Suprapubic skin (tissue), 4 donors: ENCODE results near the gene PLEKHG4B. TPM values are rescaled to one million over a fixed set of nuclear protein-coding genes. Genes with fewer than 3 reads are reported as not detected.
"Not testable (repeated sequence)": the region's sequence is repeated elsewhere in the genome, so short reads cannot be mapped to it uniquely, and the experiment has no call there.

Experiments
- DNase-seq, 2 donors: peaks; one replicate each; pipeline ENCODE4 v3.0.0-alpha.2; 2019; ENCODE audit warnings: low spot score in 2 of 2
- H3K27ac ChIP-seq: fragments of 200-600 bp; sonication (generic); one replicate; pipeline ENCODE4 v1.5.1; 2019
- H3K27me3 ChIP-seq: fragments of 200-600 bp; sonication (generic); one replicate; pipeline ENCODE4 v1.5.1; 2019
- H3K36me3 ChIP-seq: fragments of 200-600 bp; sonication (generic); one replicate; pipeline ENCODE4 v1.5.1; 2019
- H3K4me1 ChIP-seq: fragments of 200-600 bp; sonication (generic); one replicate; pipeline ENCODE4 v1.5.1; 2019
- H3K4me3 ChIP-seq: fragments of 200-600 bp; sonication (generic); one replicate; pipeline ENCODE4 v1.5.1; 2019; ENCODE audit warnings: mild to moderate bottlenecking
- H3K9me3 ChIP-seq: fragments of 200-600 bp; sonication (generic); one replicate; pipeline ENCODE4 v1.5.1; 2019
- EP300 ChIP-seq: sonication (generic); formaldehyde crosslinking; IDR thresholded peaks from one replicate; pipeline ENCODE4 v1.6.1; 2017; ENCODE audit warnings: antibody characterized with exemption
- POLR2A ChIP-seq, 2 donors: fragments of 450-650 bp; IDR thresholded peaks; one replicate each; pipeline ENCODE4 v1.6.1; 2017; ENCODE audit warnings: antibody characterized with exemption in 2 of 2, mild to moderate bottlenecking in 2 of 2, moderate library complexity in 2 of 2
- POLR2AphosphoS5 ChIP-seq, 3 donors: sonication (generic); formaldehyde crosslinking; IDR thresholded peaks; one replicate each; pipeline ENCODE4 v1.6.1; 2017; ENCODE audit warnings: antibody characterized with exemption in 3 of 3
- WGBS: methylation state at CpG from one replicate; pipeline ENCODE4 v1.1.5; 2018; 5-methylcytosine and 5-hydroxymethylcytosine counted together
- total RNA-seq, 4 donors: library from RNA; depleted of rRNA; stranded (reverse); fragments of >200 nt; gene quantifications; one replicate each; pipeline ENCODE4 v1.1.0, GENCODE V29; 2016
- TF ChIP-seq, protein P1 (sequence below), 2 donors: fragments of 200-600 bp in 1 of 2; fragments of 450-650 bp in 1 of 2; sonication (generic) in 1 of 2; IDR thresholded peaks; one replicate each; pipeline ENCODE4 v1.5.1; 2016 to 2019; ENCODE audit warnings: antibody characterized with exemption in 2 of 2, mild to moderate bottlenecking in 1 of 2, moderate library complexity in 1 of 2

Gene PLEKHG4B
- total RNA-seq, 4 donors from 2014 or later: 0.45 to 2.4 (median 1.2) TPM

DNA sequence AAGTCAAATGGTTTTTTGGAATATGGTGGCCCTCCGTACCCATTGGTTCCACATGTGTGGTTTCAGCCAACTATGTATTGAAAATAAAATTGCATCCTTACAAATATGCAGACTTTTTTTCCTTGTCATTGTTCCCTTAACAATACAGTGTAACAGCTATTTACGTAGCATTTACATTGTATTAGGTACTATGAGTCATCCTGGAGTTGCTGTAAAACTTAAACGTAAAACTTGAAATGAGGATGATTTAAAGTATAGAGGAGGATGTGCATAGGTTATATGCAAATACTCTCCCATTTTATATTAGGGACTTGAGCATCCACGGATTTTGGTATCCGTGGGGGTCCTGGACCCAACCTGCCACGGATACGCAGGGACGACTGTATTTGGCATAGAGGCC, 142.5 kb downstream of the PLEKHG4B start:
- no peaks in the 10 kb centered on the region for H3K9me3 ChIP-seq
- H3K27me3 ChIP-seq: no peaks in the 10 kb centered on the region
- H3K4me1 ChIP-seq: no peaks in the 10 kb centered on the region
- H3K4me3 ChIP-seq: no peak overlapping the region
- H3K27ac ChIP-seq: no peak overlapping the region
- TF ChIP-seq POLR2A (IDR thresholded peaks at IDR 0.05): no peak
- TF ChIP-seq, protein P1, sequence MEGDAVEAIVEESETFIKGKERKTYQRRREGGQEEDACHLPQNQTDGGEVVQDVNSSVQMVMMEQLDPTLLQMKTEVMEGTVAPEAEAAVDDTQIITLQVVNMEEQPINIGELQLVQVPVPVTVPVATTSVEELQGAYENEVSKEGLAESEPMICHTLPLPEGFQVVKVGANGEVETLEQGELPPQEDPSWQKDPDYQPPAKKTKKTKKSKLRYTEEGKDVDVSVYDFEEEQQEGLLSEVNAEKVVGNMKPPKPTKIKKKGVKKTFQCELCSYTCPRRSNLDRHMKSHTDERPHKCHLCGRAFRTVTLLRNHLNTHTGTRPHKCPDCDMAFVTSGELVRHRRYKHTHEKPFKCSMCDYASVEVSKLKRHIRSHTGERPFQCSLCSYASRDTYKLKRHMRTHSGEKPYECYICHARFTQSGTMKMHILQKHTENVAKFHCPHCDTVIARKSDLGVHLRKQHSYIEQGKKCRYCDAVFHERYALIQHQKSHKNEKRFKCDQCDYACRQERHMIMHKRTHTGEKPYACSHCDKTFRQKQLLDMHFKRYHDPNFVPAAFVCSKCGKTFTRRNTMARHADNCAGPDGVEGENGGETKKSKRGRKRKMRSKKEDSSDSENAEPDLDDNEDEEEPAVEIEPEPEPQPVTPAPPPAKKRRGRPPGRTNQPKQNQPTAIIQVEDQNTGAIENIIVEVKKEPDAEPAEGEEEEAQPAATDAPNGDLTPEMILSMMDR (IDR thresholded peaks at IDR 0.05): no peak
- TF ChIP-seq EP300: no peak
- TF ChIP-seq POLR2AphosphoS5 (IDR thresholded peaks at IDR 0.05): no peak
- H3K36me3 ChIP-seq: peaks cover 93% of the 10 kb centered on the region
- 93% methylated on average over 8 of the region's 8 CpGs for WGBS
- DNase-seq: no peak

DNA sequence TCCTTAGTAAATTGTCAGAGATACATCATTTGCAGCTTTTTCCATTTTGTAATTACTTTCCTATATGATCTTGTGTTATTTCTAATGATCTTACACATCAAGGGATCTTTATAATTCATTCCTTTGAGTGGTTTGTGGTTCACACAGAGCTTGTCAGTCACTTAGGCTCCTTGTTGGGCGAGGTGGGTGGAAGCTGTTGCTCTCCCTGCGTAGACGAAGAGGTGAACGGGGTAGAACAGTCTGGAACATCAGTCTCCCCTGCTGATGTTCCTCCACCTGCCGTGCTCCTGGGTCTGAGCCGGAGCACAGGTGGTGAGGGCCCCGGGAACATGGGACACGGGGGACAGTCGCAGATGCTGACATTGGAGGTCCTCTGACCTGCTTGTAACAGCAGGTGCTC, 143.6 kb downstream of the PLEKHG4B start:
- peaks cover 93% of the 10 kb centered on the region for H3K36me3 ChIP-seq
- 95% methylated on average over 6 of the region's 9 CpGs for WGBS
- H3K4me3 ChIP-seq, H3K9me3 ChIP-seq, DNase-seq, H3K27ac ChIP-seq, H3K27me3 ChIP-seq, H3K4me1 ChIP-seq: not testable (repeated sequence)

DNA sequence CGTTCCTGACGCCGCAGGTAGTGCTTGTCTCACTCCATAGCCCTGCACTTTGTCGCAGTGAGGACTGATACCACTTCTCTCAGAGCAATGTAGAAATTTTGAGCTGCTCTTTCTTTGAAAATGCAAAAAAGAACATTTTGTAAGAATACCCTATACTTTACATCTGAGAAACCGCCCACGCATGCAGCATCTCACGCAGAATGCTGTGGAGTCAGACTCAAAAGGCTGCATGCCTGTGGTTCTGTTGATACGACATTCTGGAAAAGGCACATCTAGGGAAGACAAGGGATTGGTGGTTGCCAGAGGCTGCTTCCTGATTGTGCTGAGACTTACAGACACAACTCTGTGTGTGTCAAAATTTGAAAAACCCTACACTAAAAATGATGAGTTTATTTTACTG, 146.0 kb downstream of the PLEKHG4B start:
- H3K9me3 ChIP-seq, H3K4me3 ChIP-seq, H3K27me3 ChIP-seq, H3K4me1 ChIP-seq, H3K27ac ChIP-seq, DNase-seq: not testable (repeated sequence)
- 94% methylated on average over 8 of the region's 8 CpGs for WGBS
- peaks cover 95% of the 10 kb centered on the region for H3K36me3 ChIP-seq

Other genes with a start within 250 kb of the PLEKHG4B start
- gene LRRC14B, start 99.3 kb downstream of the PLEKHG4B start, total RNA-seq: not detected
- gene CCDC127, start 126.0 kb downstream of the PLEKHG4B start, total RNA-seq: 10 to 100 TPM in 1 of 4 donors, 1 to 10 TPM in 3; 3.1 to 11.7 (median 5.1) TPM
- 10 to 100 TPM; 51.5 to 80.2 (median 68.7) TPM for gene SDHA, start 126.2 kb downstream of the PLEKHG4B start, total RNA-seq
- 100 to 1,000 TPM in 1 of 4 donors, 10 to 100 TPM in 3; 90.1 to 105 (median 96.7) TPM for gene PDCD6, start 179.5 kb downstream of the PLEKHG4B start, total RNA-seq
- 10 to 100 TPM in 1 of 4 donors, 1 to 10 TPM in 3; 3.0 to 10.7 (median 4.2) TPM for gene AHRR, start 229.5 kb downstream of the PLEKHG4B start, total RNA-seq